ENCODE measurements around the gene RPTN.

Gene RPTN

DNA sequence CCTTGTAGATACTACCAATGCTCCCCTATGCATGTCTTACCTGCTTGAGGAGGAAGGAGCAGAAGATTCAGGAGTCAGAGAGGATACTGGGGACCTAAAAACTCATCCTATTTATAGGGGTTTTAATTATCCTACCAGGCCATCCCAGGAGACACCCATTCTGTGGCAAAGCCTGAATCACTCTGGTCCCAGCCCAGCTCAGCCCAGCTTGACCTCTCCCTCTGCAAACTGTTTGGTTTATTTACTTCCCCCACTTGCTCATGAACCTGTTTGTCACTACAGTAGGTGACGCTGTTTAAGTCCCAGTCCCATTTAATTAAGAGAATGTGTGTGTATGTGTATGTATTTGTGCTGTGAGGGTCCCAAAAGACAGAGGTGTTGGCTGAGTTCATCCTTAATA is at the start of gene RPTN:
RPTN (minus strand) TSS at position 85 of the 400 bp plus-strand sequence. CDS start 1,339 bp downstream, outside the sequence.
- no peaks in the 10 kb centered on the region for H3K9me3 ChIP-seq (ENCODE audit: low read depth, low read length)
- TF ChIP-seq FOXP2 (optimal IDR thresholded peaks at IDR 0.05; ENCODE audit: control extremely low read depth, extremely low read length, insufficient read depth) (no peak), POLR2AphosphoS5 (IDR thresholded peaks at IDR 0.05; ENCODE audit: borderline replicate concordance, low read depth, low read length) (no peak), EZH2 (IDR thresholded peaks at IDR 0.05) (no peak)
- no peak for DNase-seq (ENCODE audit: low read depth, low spot score)

DNA sequence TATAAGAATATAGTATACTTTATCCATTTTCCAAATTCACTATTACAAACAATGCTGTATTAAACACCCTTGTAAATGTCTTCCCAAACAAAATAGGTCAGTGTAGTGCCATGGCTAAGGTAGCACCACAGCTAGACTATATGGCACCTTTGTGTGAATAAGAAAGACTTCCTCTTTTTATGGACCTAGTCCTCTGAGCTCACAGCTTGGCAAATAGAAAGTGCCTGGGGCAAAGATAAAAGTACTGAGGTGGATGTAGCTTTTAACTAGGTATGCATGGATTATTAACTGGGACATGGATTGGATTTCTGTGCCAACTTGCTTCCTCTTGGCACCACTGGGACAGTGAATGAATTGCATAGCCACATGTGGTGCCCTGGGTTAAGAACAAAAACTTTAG is 40.0 kb upstream of the RPTN start:
- H3K4me3 ChIP-seq, result no peak overlapping the region
- no peak for DNase-seq (ENCODE audit: low read depth, low spot score)

More for the DNA sequence above, at the start of gene RPTN:
- Histone ChIP-seq H3K4me3 (no peak within 1 kb of the TSS), H3K36me3 (ENCODE audit: insufficient read depth, low read length) (no peaks in the 10 kb centered on the region), H3K9ac (ENCODE audit: insufficient read length) (no peak within 1 kb of the TSS), H3K27ac (no peak within 1 kb of the TSS)

DNA sequence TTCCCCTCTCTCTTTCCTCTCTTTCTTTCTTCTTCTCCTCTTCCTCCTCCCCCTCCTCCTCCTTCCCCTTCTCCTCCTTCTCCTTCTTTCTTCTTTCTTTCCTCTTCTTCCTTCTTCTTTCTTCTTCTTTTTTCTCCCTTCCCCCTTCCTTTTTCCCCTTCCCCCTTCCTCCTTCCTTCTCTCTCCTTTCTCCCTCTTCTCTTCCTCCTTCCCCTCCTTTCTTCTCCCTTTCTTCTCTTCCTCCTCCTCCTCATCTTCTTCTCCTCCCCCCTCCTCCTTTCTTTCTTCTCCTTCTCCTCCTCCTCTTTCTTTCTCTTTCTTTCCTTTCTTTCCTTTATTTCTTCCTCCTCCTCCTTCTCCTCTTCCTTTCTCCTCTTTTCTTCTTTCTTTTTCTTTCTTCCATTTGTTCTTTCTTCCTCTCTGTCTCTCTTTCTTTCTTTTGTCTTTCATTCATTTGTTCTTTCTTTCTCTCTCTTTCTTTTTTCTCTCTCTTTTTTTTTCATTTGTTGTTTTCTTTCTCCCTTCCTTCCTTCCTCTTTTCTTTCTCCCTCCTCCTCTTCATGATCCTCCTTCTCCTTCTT is 38.4 kb upstream of the RPTN start:
- Histone ChIP-seq H3K9ac (ENCODE audit: insufficient read length) (no peak overlapping the region), H3K4me3 (no peak overlapping the region), H3K36me3 (ENCODE audit: insufficient read depth, low read length) (no peaks in the 10 kb centered on the region), H3K27ac (no peak overlapping the region), H3K9me3 (ENCODE audit: low read depth, low read length) (no peaks in the 10 kb centered on the region)
- TF ChIP-seq FOXP2 (optimal IDR thresholded peaks at IDR 0.05; ENCODE audit: control extremely low read depth, extremely low read length, insufficient read depth) (no peak), POLR2AphosphoS5 (IDR thresholded peaks at IDR 0.05; ENCODE audit: borderline replicate concordance, low read depth, low read length) (no peak), EZH2 (IDR thresholded peaks at IDR 0.05) (no peak)
- DNase-seq (ENCODE audit: low read depth, low spot score), result no peak

More for the DNA sequence above, 40.0 kb upstream of the RPTN start:
- no peaks in the 10 kb centered on the region for H3K36me3 ChIP-seq (ENCODE audit: insufficient read depth, low read length)
- H3K27ac ChIP-seq, result no peak overlapping the region
- TF ChIP-seq POLR2AphosphoS5 (IDR thresholded peaks at IDR 0.05; ENCODE audit: borderline replicate concordance, low read depth, low read length) (no peak), FOXP2 (optimal IDR thresholded peaks at IDR 0.05; ENCODE audit: control extremely low read depth, extremely low read length, insufficient read depth) (no peak), EZH2 (IDR thresholded peaks at IDR 0.05) (no peak)
- no peak overlapping the region for H3K9ac ChIP-seq (ENCODE audit: insufficient read length)
- H3K9me3 ChIP-seq (ENCODE audit: low read depth, low read length), result no peaks in the 10 kb centered on the region

DNA sequence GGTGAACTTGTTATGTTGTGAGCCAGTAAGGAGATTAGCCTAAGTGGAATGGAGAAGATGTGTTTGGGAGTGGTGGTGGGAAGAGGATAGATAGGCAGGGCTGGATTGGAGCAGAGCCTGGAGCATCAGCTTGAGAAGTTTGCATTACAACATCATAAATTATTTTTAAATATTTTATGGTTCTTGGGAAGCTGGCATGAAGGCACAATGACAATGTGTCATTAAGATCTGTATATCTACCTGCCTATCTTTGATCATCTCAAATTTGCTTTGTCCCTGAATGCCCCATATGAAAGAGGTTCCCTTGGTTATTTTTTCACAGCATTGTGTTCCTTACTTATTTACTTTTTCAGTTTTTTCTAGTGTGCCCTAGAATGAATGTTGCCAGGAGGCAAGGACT is 32.7 kb upstream of the RPTN start:
- Histone ChIP-seq H3K9ac (ENCODE audit: insufficient read length) (no peak overlapping the region), H3K27ac (no peak overlapping the region), H3K9me3 (ENCODE audit: low read depth, low read length) (no peaks in the 10 kb centered on the region), H3K36me3 (ENCODE audit: insufficient read depth, low read length) (no peaks in the 10 kb centered on the region), H3K4me3 (no peak overlapping the region)
- no peak for TF ChIP-seq FOXP2 (optimal IDR thresholded peaks at IDR 0.05; ENCODE audit: control extremely low read depth, extremely low read length, insufficient read depth)
- TF ChIP-seq POLR2AphosphoS5 (IDR thresholded peaks at IDR 0.05; ENCODE audit: borderline replicate concordance, low read depth, low read length), result no peak
- TF ChIP-seq EZH2 (IDR thresholded peaks at IDR 0.05), result no peak
- no peak for DNase-seq (ENCODE audit: low read depth, low spot score)

GRCh38 chr1:152191260-152191659 is 32.2 kb upstream of the RPTN start:
- no peaks in the 10 kb centered on the region for H3K9me3 ChIP-seq (ENCODE audit: low read depth, low read length)
- no peak overlapping the region for H3K4me3 ChIP-seq
- no peak overlapping the region for H3K9ac ChIP-seq (ENCODE audit: insufficient read length)
- no peaks in the 10 kb centered on the region for H3K36me3 ChIP-seq (ENCODE audit: insufficient read depth, low read length)
- no peak overlapping the region for H3K27ac ChIP-seq
- no peak for DNase-seq (ENCODE audit: low read depth, low spot score)
- TF ChIP-seq FOXP2 (optimal IDR thresholded peaks at IDR 0.05; ENCODE audit: control extremely low read depth, extremely low read length, insufficient read depth), result no peak
- no peak for TF ChIP-seq POLR2AphosphoS5 (IDR thresholded peaks at IDR 0.05; ENCODE audit: borderline replicate concordance, low read depth, low read length)
- no peak for TF ChIP-seq EZH2 (IDR thresholded peaks at IDR 0.05)

GRCh38 chr1:152190589-152190988 is 31.6 kb upstream of the RPTN start:
- Histone ChIP-seq H3K4me3 (no peak overlapping the region), H3K9ac (ENCODE audit: insufficient read length) (no peak overlapping the region), H3K9me3 (ENCODE audit: low read depth, low read length) (no peaks in the 10 kb centered on the region), H3K27ac (no peak overlapping the region), H3K36me3 (ENCODE audit: insufficient read depth, low read length) (no peaks in the 10 kb centered on the region)
- no peak for DNase-seq (ENCODE audit: low read depth, low spot score)
- no peak for TF ChIP-seq EZH2 (IDR thresholded peaks at IDR 0.05)
- TF ChIP-seq POLR2AphosphoS5 (IDR thresholded peaks at IDR 0.05; ENCODE audit: borderline replicate concordance, low read depth, low read length), result no peak
- no peak for TF ChIP-seq FOXP2 (optimal IDR thresholded peaks at IDR 0.05; ENCODE audit: control extremely low read depth, extremely low read length, insufficient read depth)

GRCh38 chr1:152189657-152190442 is 30.8 kb upstream of the RPTN start:
- DNase-seq (ENCODE audit: low read depth, low spot score), result peak; percentile 24
- H3K27ac ChIP-seq, result no peak overlapping the region
- TF ChIP-seq EZH2 (IDR thresholded peaks at IDR 0.05), result no peak
- TF ChIP-seq FOXP2 (optimal IDR thresholded peaks at IDR 0.05; ENCODE audit: control extremely low read depth, extremely low read length, insufficient read depth), result no peak
- no peak for TF ChIP-seq POLR2AphosphoS5 (IDR thresholded peaks at IDR 0.05; ENCODE audit: borderline replicate concordance, low read depth, low read length)
- no peaks in the 10 kb centered on the region for H3K9me3 ChIP-seq (ENCODE audit: low read depth, low read length)
- H3K4me3 ChIP-seq, result 0 out of 2 replicates have a peak overlapping the region, but pooled peaks have one; percentile 25
- no peak overlapping the region for H3K9ac ChIP-seq (ENCODE audit: insufficient read length)
- H3K36me3 ChIP-seq (ENCODE audit: insufficient read depth, low read length), result no peaks in the 10 kb centered on the region

DNA sequence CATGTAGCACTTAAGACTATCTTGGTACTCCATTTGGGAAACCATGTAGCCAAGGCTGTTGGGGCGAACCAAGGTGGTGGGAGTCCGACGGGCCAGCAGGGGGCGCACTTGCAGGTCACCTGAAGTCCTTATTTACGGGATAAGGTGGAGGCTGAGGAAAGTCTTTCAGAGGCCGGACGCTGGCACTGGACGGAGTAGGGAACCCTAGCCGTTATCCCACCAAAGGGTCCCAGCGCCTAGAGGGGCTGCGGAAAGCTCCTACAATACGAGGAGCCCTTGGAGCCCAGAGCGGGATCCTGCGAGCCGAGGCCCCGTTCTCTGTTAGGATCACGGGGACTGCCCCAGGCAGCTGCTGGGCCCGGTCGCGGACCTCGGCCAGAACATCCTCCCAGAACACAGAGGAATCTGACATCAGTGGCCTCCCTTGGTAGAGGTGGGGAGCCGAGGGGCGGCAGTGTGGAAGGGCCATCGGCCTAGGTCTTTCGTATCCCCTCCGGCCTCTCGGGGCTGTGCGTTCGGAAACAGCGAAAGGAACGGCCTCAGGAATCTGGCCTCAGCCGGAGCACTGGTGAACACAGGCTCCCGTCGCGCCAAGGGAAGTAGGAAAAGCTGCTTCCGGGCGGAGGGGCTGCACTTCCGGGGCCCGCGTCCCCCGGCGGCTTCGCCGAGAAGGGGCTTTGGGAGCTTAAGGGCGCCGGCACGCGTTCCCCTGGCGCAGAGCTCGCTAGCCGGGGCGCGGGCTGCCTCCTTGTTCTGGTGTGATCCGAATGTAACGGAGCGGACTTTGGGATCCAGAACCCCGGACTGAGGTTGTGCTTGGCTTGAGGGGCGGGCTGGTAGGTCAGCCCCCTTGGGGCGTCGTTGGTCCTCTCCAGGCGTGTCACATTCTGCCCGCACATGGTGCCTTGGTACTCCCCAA is 29.9 kb upstream of the RPTN start:
- no peak overlapping the region for H3K27ac ChIP-seq
- H3K36me3 ChIP-seq (ENCODE audit: insufficient read depth, low read length), result no peaks in the 10 kb centered on the region
- TF ChIP-seq EZH2 (IDR thresholded peaks at IDR 0.05) (no peak), FOXP2 (optimal IDR thresholded peaks at IDR 0.05; ENCODE audit: control extremely low read depth, extremely low read length, insufficient read depth) (no peak), POLR2AphosphoS5 (IDR thresholded peaks at IDR 0.05; ENCODE audit: borderline replicate concordance, low read depth, low read length) (no peak)
- H3K9ac ChIP-seq (ENCODE audit: insufficient read length), result no peak overlapping the region
- H3K4me3 ChIP-seq, result 0 out of 2 replicates have a peak overlapping the region, but pooled peaks have one; percentile 25
- H3K9me3 ChIP-seq (ENCODE audit: low read depth, low read length), result no peaks in the 10 kb centered on the region
- no peak for DNase-seq (ENCODE audit: low read depth, low spot score)

Measured in SK-N-MC (cell line).